ENCODE data around the gene IL6ST. TPM values are rescaled to one million over a fixed set of nuclear protein-coding genes. Genes with fewer than 3 reads are reported as not detected.
"Not testable (repeated sequence)": the region's sequence is repeated elsewhere in the genome, so short reads cannot be mapped to it uniquely, and the experiment has no call there.

IL6ST gene
- total RNA-seq, 1 donor from 2014 or later: 86.1 TPM

DNA sequence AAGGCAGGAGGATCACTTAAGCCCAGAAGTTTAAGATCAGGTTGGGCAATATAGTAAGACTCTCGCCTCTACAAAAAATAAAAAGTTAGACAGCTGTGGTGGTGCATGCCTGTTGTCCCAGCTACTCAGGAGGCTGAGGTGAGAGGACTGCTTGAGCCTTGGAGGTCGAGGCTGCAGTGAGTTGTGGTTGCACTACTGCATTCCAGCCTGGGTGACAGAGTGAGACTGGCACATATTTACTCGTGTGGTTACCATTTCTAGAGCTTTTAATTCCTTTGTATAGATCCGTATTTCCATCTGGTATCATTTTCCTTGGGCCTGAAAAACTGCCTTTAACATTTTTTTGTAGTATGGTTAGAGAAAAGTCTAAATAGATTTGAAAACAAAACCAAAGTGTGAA, 7.8 kb downstream of the IL6ST start:
- H3K27me3 Mint-ChIP-seq (ENCODE audit: insufficient read depth): no peaks in the 10 kb centered on the region
- no peaks in the 10 kb centered on the region for H3K9me3 Mint-ChIP-seq
- DNase-seq (ENCODE audit: low spot score): no peak
- H3K27ac Mint-ChIP-seq: no peak overlapping the region
- peaks cover 93% of the 10 kb centered on the region for H3K4me1 Mint-ChIP-seq (ENCODE audit: low read depth)
- intact Hi-C loops (cut with micrococcal nuclease): no loop called here
- peaks cover 35% of the 10 kb centered on the region for H3K36me3 Mint-ChIP-seq (ENCODE audit: low read depth)
- H3K4me3 Mint-ChIP-seq: no peak overlapping the region

DNA sequence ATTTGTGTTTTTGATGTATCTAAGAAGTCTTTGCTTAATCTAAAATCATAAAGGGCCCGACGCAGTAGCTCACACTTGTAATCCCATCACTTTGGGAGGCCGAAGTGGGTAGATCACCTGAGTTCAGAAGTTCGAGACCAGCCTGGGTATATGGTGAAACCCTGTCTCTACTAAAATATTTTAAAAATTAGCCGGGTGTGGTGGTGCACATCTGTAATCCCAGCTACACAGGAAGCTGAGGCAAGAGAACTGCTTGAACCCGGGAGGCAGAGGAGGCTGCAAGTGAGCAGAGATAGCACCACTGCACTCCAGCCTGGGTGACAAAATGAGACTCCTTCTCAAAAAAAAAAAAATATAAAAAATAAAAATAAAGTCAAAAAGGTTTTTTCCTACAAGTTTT, 9.6 kb downstream of the IL6ST start:
- Mint-ChIP-seq H3K4me3 (peak overlapping the region; percentile 31), H3K36me3 (ENCODE audit: low read depth) (peaks cover 26% of the 10 kb centered on the region), H3K4me1 (ENCODE audit: low read depth) (peaks cover 82% of the 10 kb centered on the region), H3K9me3 (no peaks in the 10 kb centered on the region), H3K27me3 (ENCODE audit: insufficient read depth) (no peaks in the 10 kb centered on the region), H3K27ac (no peak overlapping the region)
- DNase-seq (ENCODE audit: low spot score): no peak
- intact Hi-C loops (cut with micrococcal nuclease): loop anchor here (1.0 kb wide), 1 partner anchor 8 kb away; no protein-coding TSS in a partner anchor

DNA sequence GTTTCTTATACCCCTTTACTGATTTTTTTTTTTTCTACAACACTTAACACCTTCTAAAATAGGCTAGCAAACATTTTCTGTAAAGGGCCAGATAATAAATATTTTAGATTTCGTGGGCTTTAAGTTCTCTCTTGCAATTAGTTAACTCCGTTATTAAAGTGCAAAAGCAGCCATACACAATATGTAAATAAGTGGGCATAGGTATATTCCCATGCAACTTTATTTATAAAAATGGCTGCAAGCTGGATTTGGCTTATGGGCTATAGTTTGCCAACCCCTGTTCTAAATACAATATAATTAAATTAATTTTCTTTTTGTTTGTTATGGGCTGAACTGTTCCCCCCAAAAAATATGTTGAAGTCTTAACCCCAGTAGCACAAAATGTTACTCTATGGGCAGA, 10.8 kb downstream of the IL6ST start:
- no peaks in the 10 kb centered on the region for H3K27me3 Mint-ChIP-seq (ENCODE audit: insufficient read depth)
- H3K9me3 Mint-ChIP-seq: no peaks in the 10 kb centered on the region
- intact Hi-C loops (cut with micrococcal nuclease): loop anchor here (1.0 to 5.0 kb wide), 2 partner anchors 217 to 853 kb away; no protein-coding TSS in a partner anchor
- peak overlapping the region; percentile 25 for H3K4me3 Mint-ChIP-seq
- H3K36me3 Mint-ChIP-seq (ENCODE audit: low read depth): peaks cover 28% of the 10 kb centered on the region
- no peak for DNase-seq (ENCODE audit: low spot score)
- H3K27ac Mint-ChIP-seq: no peak overlapping the region
- H3K4me1 Mint-ChIP-seq (ENCODE audit: low read depth): peaks cover 78% of the 10 kb centered on the region

DNA sequence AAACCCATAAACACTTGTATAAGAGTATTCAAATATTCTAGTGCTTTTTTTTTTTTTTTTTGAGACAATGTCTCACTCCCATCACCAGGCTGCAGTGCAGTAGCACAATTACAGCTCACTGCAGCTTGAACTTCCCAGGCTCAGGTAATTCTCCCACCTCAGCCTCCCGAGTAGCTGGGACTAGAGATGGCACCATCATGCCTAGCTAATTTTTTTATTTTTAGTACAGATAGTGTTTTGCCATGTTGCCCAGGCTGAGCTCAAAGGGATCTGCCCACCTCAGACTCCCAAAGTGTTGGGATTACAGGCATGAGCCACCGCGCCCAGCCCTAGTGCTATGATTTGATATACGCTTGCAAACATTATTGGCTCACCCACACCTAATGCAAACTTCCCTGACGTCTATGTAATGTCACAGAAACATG, 11.8 kb downstream of the IL6ST start:
- H3K9me3 Mint-ChIP-seq: no peaks in the 10 kb centered on the region
- H3K27ac Mint-ChIP-seq: peak overlapping the region; percentile 51
- H3K36me3 Mint-ChIP-seq (ENCODE audit: low read depth): peaks cover 31% of the 10 kb centered on the region
- no peaks in the 10 kb centered on the region for H3K27me3 Mint-ChIP-seq (ENCODE audit: insufficient read depth)
- H3K4me3 Mint-ChIP-seq: peak overlapping the region; percentile 56
- intact Hi-C loops (cut with micrococcal nuclease): loop anchor here (1.0 to 5.0 kb wide), 2 partner anchors 218 to 854 kb away; no protein-coding TSS in a partner anchor
- DNase-seq (ENCODE audit: low spot score): no peak
- H3K4me1 Mint-ChIP-seq (ENCODE audit: low read depth): peaks cover 81% of the 10 kb centered on the region

DNA sequence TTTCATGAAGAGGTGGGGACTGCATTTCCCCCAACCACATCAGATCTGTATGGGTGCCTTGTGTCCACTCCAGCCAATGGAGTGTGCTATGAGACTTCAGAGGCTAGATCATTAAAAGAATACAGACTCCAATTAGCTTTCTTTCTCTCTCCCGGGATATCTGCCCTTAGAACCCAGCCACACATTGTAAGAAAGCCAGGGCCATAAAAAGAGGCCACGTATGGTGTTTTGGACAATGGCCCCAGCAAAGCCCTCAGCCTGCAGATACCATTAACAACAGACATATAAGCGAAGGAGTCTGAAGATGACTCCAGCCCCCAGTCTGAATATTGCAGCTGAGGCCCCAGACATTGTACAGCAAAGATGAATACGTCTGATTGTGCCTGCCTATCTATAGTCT, 21.5 kb downstream of the IL6ST start:
- Mint-ChIP-seq H3K9me3 (no peaks in the 10 kb centered on the region), H3K27me3 (ENCODE audit: insufficient read depth) (no peaks in the 10 kb centered on the region), H3K27ac (peak overlapping the region; percentile 29), H3K4me1 (ENCODE audit: low read depth) (peaks cover 57% of the 10 kb centered on the region), H3K36me3 (ENCODE audit: low read depth) (peaks cover 41% of the 10 kb centered on the region), H3K4me3 (no peak overlapping the region)
- DNase-seq (ENCODE audit: low spot score): no peak
- intact Hi-C loops (cut with micrococcal nuclease): no loop called here

DNA sequence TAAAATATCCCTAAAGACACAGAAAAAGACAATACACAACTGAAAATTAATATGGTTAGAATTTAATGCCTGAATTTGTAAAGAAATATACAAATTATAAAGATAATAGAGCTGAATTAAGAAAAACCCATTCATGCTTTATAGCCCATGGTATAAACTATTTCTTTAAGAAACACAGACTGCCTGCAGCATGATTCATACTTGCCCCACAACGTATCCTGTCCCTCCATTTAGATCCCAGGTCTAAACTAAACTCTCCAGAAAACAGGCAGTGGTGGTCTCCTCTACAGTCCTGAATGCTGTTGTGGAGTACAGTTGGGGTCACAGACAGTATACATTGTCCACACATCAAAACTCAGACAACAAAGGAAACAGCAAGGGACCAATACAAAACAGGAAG, 24.8 kb downstream of the IL6ST start:
- H3K27me3 Mint-ChIP-seq (ENCODE audit: insufficient read depth): no peaks in the 10 kb centered on the region
- DNase-seq (ENCODE audit: low spot score): no peak
- peak overlapping the region; percentile 67 for H3K27ac Mint-ChIP-seq
- peaks cover 46% of the 10 kb centered on the region for H3K36me3 Mint-ChIP-seq (ENCODE audit: low read depth)
- intact Hi-C loops (cut with micrococcal nuclease): no loop called here
- peak overlapping the region; percentile 32 for H3K4me3 Mint-ChIP-seq
- H3K9me3 Mint-ChIP-seq: no peaks in the 10 kb centered on the region
- peaks cover 48% of the 10 kb centered on the region for H3K4me1 Mint-ChIP-seq (ENCODE audit: low read depth)

DNA sequence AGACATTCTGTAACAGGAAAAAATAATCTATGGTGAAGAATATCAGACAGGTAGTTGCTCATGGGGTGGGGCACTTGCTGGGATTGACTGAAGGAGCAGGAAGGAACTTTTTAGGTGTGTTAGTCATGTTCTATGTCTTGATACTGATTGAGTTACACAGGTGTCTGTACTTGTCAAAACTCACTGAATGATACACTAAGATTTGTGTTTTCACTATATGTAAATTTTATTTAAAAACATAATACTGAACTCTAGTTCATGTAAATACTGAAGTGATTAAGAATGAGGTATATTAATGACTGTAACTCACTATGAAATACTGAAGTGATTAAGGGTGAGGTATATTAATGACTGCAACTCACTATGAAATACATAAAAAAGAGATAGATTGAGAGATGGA, 28.5 kb downstream of the IL6ST start:
- H3K4me3 Mint-ChIP-seq: no peak overlapping the region
- DNase-seq (ENCODE audit: low spot score): no peak
- H3K4me1 Mint-ChIP-seq (ENCODE audit: low read depth): peaks cover 49% of the 10 kb centered on the region
- no peaks in the 10 kb centered on the region for H3K9me3 Mint-ChIP-seq
- no peaks in the 10 kb centered on the region for H3K27me3 Mint-ChIP-seq (ENCODE audit: insufficient read depth)
- intact Hi-C loops (cut with micrococcal nuclease): loop anchor here (1.0 kb wide), 1 partner anchor 46 kb away; no protein-coding TSS in a partner anchor
- H3K36me3 Mint-ChIP-seq (ENCODE audit: low read depth): peaks cover 51% of the 10 kb centered on the region
- H3K27ac Mint-ChIP-seq: peak overlapping the region; percentile 67

DNA sequence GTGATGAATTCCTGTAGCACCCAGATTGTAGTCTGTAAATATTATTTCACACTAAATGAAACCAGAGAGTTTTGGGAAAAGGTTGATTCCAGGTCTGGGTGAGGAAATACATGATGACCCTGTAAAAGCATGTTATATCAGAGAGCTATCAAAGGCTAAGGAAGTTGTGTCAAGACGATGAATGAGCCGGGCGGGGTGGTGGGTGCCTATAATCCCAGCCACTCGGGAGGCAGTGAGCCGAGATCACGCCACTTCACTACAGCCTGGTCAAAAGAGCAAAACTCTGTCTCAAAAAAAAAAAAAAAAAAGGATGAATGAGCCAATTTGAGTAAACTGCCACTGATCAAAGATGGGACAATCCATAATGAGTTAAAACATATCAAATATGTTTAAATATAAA, 29.2 kb downstream of the IL6ST start:
- no peaks in the 10 kb centered on the region for H3K9me3 Mint-ChIP-seq
- no peak overlapping the region for H3K4me3 Mint-ChIP-seq
- peaks cover 43% of the 10 kb centered on the region for H3K4me1 Mint-ChIP-seq (ENCODE audit: low read depth)
- H3K27me3 Mint-ChIP-seq (ENCODE audit: insufficient read depth): no peaks in the 10 kb centered on the region
- H3K27ac Mint-ChIP-seq: no peak overlapping the region
- DNase-seq (ENCODE audit: low spot score): no peak
- intact Hi-C loops (cut with micrococcal nuclease): no loop called here
- H3K36me3 Mint-ChIP-seq (ENCODE audit: low read depth): peaks cover 53% of the 10 kb centered on the region

DNA sequence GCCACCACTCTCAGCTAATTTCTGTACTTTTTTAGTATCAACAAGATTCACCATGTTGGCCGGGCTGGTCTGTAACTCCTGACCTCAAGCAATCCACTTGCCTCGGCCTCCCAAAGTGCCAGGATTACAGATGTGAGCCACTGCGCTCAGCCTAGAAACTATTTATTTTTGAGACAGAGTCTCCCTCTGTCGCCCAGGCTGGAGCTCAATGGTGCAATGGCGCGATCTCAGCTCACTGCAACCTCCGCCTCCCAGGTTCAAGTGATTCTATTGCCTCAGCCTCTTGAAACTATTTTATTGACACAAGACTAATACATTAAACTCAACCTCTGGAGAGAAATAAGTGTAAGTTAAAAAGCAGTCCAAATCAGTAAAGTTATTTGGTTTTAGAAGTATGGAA, 34.0 kb downstream of the IL6ST start:
- Mint-ChIP-seq H3K9me3 (no peaks in the 10 kb centered on the region), H3K27me3 (ENCODE audit: insufficient read depth) (no peaks in the 10 kb centered on the region), H3K4me1 (ENCODE audit: low read depth) (peaks cover 31% of the 10 kb centered on the region), H3K4me3 (no peak overlapping the region), H3K36me3 (ENCODE audit: low read depth) (peaks cover 53% of the 10 kb centered on the region), H3K27ac (no peak overlapping the region)
- no peak for DNase-seq (ENCODE audit: low spot score)
- intact Hi-C loops (cut with micrococcal nuclease): no loop called here

DNA sequence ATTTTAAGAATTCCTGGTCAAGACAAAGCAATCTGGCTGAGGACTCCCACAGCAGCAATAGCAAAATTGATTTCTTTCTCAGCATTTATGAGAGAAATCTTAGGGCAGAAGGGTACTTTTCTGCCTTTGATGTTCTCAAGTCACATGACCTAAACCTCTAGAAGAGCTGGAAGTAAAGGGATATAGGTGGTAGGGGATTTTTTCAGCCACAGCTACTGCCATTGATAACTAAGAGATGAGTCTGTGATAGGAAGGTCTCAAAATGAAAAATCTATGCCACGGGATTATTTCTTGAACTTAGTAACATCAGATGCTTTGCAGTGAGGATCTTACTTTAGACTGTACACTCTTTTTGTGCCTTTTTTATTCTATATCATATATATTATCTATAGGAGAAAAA, 35.6 kb downstream of the IL6ST start:
- Mint-ChIP-seq H3K27me3 (ENCODE audit: insufficient read depth) (no peaks in the 10 kb centered on the region), H3K4me1 (ENCODE audit: low read depth) (peaks cover 25% of the 10 kb centered on the region), H3K9me3 (no peaks in the 10 kb centered on the region), H3K4me3 (no peak overlapping the region), H3K36me3 (ENCODE audit: low read depth) (peaks cover 53% of the 10 kb centered on the region), H3K27ac (peak overlapping the region; percentile 75)
- intact Hi-C loops (cut with micrococcal nuclease): loop anchor here (2.0 kb wide), 1 partner anchor 14 kb away; no protein-coding TSS in a partner anchor
- DNase-seq (ENCODE audit: low spot score): no peak

DNA sequence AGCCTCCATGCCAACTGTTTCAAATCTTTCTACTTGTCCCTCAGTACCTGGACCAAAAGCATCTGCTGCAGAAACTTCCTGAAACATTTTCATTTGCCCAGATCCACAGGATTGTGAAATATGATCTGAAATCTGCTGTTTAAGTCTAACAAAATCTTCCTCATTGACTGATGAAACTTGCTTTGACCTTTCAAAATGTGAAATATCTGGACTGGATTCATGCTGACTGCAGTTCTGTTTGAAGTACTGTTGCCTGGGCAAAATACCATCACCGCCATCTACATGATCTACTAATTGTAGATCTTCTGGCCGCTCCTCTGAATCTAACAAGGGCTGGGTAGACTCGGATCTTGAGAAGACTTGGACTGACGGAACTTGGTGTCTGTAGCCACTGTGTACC, 53.6 kb downstream of the IL6ST start:
- H3K36me3 Mint-ChIP-seq (ENCODE audit: low read depth): peaks cover 43% of the 10 kb centered on the region
- H3K9me3 Mint-ChIP-seq; intact Hi-C loops (cut with micrococcal nuclease); H3K4me1 Mint-ChIP-seq (ENCODE audit: low read depth); H3K4me3 Mint-ChIP-seq; DNase-seq (ENCODE audit: low spot score); H3K27ac Mint-ChIP-seq; H3K27me3 Mint-ChIP-seq (ENCODE audit: insufficient read depth): not testable (repeated sequence)

DNA sequence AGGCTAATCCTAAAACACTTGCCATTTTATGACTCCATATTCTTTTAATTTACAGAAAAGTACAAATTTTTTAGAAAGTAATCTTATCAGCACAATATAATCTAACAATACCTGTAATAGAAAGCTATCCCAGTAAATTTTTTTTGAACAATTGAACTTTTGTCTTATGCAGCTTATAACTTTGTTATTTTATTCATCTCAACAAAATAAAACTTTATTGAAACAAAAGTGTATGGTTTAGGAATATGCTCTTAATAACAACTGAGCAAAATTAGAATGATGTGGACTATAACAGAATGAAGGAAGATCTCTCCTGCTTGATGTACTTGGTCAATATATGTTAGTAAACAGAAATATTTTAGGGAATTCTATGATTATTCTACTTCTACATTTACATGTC, 57.2 kb downstream of the IL6ST start:
- not testable (repeated sequence) for H3K27ac Mint-ChIP-seq; H3K27me3 Mint-ChIP-seq (ENCODE audit: insufficient read depth); H3K4me3 Mint-ChIP-seq; H3K4me1 Mint-ChIP-seq (ENCODE audit: low read depth); DNase-seq (ENCODE audit: low spot score); H3K9me3 Mint-ChIP-seq
- H3K36me3 Mint-ChIP-seq (ENCODE audit: low read depth): peaks cover 24% of the 10 kb centered on the region
- intact Hi-C loops (cut with micrococcal nuclease): loop anchor here (2.0 kb wide), 1 partner anchor 321 kb away; no protein-coding TSS in a partner anchor

DNA sequence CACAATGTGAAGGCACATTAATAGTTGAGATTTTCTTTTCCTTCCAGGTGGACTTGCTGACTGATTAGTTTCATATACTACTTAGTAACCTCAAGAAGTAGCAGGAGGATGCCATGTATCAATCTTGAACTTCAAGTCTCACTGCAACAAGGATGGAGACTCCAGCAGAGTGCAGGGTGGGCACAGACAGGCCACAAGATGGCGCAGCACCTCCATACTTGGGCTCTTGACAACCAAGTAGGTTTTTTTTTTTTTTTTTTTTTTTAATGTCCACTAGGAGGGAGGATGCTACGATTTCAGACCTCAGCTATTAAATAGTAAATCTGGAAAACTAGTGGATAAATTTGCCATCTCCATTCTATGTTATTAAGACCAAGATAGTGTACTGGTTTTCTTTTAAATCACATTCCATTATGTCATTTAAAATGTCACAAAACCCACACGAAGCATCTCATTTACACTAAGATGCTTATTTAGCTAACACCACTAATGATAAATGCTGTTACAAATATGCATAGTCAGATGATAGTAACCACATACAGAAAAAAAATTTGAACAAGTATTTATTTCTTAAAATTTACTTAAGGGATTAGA, 58.6 kb downstream of the IL6ST start:
- intact Hi-C loops (cut with micrococcal nuclease): loop anchor here (1.0 to 2.0 kb wide), 4 partner anchors 265 to 902 kb away; no protein-coding TSS in a partner anchor
- H3K27ac Mint-ChIP-seq: no peak overlapping the region
- peaks cover 6% of the 10 kb centered on the region for H3K4me1 Mint-ChIP-seq (ENCODE audit: low read depth)
- peak; percentile 59 for DNase-seq (ENCODE audit: low spot score)
- H3K9me3 Mint-ChIP-seq: no peaks in the 10 kb centered on the region
- H3K4me3 Mint-ChIP-seq: no peak overlapping the region
- no peaks in the 10 kb centered on the region for H3K27me3 Mint-ChIP-seq (ENCODE audit: insufficient read depth)
- H3K36me3 Mint-ChIP-seq (ENCODE audit: low read depth): peaks cover 16% of the 10 kb centered on the region
